GM19351 (cell line): ENCODE results near the gene PITPNC1.
"Not testable (repeated sequence)": the region's sequence is repeated elsewhere in the genome, so short reads cannot be mapped to it uniquely, and the experiment has no call there.

Source experiments
- ATAC-seq: cut with Tn5 transposase; IDR thresholded peaks from one replicate; pipeline ENCODE4 v1.9.1; 2021; ENCODE audit warnings: mild to moderate bottlenecking, moderate library complexity; ENCODE audit not compliant: unreplicated experiment

Gene PITPNC1

GRCh38 chr17:67479148-67479547 is 102.1 kb downstream of the PITPNC1 start:
- no peak for ATAC-seq

DNA sequence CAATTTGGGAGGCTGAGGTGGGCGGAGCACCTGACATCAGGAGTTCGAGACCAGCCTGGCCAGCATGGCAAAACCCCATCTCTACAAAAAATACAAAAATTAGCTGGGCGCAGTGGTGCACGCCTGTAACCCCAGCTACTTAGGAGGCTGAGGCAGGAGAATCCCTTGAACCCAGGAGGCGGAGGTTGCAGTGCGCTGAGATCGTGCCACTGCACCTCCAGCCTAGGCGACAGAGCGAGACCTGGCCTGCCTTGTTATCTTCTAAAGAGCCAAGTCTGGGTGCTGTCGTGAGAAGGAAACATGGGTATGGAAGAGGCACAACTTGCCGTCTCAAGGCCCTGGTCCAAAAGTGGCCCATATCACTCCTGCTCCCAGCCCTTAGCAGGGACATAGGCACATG is 103.9 kb downstream of the PITPNC1 start:
- not testable (repeated sequence) for ATAC-seq

- no peak for ATAC-seq
These were observed 104.7 kb downstream of the PITPNC1 start for GRCh38 chr17:67481808-67482207.

DNA sequence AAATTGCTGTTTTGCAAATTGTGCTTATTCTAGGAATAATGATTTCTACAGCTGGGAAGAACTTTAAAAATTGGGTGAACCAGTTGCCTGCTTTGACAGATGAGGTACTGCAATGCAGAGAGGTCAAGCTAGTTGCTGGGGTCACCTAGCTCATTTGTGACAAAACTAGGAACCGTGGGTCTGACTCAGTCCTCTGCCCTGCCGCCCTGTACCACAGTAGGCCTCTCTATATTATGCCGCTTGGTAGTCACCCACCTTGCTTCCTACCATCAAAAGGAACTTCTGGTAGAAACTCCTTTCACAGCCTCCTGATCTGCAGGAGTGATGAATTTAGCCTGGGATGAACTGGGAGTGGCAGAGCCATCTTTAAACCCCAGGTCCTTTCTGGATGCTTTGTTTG is 105.7 kb downstream of the PITPNC1 start:
- ATAC-seq = no peak

DNA sequence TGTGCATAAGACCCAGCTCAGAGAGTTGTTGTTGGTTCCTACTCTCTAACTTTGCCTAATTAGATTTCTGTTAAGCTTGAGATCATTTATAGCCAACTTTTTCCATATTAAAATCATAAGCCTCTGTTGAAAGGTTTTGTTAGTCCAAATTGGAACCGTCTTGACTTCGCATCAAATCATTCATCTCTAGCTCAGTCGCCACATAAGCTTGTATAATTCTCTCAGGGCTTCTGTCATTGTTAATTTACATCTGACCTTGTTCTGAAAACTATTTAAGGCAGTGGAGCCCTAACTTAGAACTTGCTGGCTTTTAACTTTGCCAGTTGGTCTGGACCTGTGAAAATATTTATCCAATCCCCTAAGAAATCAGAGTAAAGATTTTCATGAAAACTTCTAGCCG is 107.2 kb downstream of the PITPNC1 start:
- ATAC-seq = no peak

DNA sequence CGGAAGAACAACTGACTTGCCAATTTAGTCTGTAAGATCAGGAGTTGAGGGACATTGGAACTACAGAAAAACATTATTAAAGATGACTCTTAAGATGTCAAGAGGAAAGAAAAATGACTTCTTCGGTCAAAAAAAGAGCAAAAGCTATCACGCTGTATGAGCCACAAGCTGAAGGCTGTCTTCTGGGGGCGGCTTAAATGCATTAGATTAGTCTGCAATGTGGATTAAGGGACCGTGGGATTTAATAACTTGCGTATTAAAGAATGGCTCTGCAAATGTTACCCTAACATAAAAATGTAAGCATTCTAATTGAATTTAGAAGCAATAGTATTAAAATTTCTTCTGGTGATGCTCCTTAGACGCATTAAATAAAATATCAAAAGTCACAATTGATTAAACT is 108.6 kb downstream of the PITPNC1 start:
- ATAC-seq = no peak

GRCh38 chr17:67487506-67487905 is 110.4 kb downstream of the PITPNC1 start:
- ATAC-seq = no peak

GRCh38 chr17:67488161-67488560 is 111.1 kb downstream of the PITPNC1 start:
- no peak for ATAC-seq

DNA sequence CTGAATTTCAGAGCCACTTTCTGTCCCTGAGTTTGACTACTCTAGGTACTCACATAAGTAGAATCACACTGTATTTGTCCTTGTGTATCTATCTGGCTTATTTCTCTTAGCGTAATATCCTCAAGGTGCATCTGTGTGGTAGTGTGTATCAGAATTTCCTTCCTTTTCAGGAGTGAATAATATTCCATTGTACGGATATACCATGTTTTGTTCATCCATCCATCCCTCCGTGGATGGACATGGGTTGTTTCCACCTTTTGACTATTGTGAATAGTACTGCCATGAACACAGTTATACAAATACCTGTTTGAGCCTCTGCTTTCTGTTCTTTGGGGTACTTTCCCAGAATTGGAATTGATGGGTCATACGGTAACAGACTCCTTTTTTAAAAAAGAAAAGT is 111.7 kb downstream of the PITPNC1 start:
- ATAC-seq = no peak

- ATAC-seq = no peak
These were observed 112.2 kb downstream of the PITPNC1 start for GRCh38 chr17:67489273-67489672.

- no peak for ATAC-seq
These were observed 113.4 kb downstream of the PITPNC1 start for GRCh38 chr17:67490471-67490870.

GRCh38 chr17:67491009-67491680 is 114.1 kb downstream of the PITPNC1 start:
- no peak for ATAC-seq

- ATAC-seq = no peak
These were observed 114.6 kb downstream of the PITPNC1 start for GRCh38 chr17:67491681-67492024.

DNA sequence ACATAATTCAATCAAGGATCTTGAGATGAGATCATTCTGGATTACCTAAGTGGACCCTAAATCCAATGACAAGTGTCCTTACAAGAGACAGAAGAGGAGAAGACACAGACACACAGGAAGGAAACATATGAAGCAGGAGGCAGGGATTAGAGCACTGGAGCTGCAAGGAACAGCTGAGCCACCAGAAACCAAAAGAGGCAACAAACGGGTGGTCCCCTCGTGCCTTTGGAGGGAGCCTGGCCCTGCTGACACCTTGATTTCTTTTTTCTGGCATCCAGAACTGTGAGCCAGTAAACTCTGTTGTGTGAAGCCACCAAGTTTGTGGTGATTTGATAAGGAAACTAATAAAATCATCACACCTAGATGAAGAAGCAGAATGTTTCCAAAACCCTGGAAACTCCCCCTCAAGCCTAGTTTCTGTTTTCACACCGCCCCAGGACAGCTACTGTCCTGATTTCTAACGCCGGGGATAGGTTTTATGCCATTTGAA is 115.2 kb downstream of the PITPNC1 start:
- no peak for ATAC-seq

GRCh38 chr17:67492824-67493517 is 115.9 kb downstream of the PITPNC1 start:
- no peak for ATAC-seq

DNA sequence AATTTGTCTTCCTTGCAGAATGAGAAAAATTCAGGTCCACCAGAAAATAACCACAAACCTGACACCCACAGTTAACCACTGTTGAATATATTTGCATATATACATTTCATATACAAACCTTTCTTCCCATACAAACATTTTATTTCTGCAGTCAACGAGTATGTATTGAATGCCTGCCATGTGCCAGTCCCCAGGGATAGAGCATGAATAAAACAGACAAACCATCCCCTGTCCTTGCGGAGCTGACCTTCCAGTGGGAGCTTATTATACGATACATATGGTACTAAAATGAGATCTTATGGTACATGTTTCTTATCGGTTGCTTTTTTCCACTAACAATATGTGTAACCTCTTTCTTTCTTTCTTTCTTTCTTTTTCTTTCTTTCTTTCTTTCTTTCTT is 116.7 kb downstream of the PITPNC1 start:
- no peak for ATAC-seq

DNA sequence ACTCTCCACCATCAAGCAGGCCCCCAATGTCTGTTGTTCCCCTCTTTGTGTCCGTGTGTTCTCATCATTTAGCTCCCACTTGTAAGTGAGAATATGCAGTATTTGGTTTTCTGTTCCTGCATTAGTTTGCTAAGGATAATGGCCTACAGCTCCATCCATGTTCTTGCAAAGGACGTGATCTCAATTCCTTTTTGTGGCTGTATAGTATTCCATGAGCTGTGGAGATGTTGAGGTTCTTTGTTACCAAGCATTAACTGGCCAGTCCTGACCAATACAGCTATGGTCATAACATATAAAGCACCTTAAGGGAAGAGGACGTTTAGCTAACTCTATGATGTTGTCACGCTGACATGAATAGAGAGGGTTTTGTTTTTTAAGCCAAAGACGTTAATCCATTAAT is 118.5 kb downstream of the PITPNC1 start:
- ATAC-seq = not testable (repeated sequence)

DNA sequence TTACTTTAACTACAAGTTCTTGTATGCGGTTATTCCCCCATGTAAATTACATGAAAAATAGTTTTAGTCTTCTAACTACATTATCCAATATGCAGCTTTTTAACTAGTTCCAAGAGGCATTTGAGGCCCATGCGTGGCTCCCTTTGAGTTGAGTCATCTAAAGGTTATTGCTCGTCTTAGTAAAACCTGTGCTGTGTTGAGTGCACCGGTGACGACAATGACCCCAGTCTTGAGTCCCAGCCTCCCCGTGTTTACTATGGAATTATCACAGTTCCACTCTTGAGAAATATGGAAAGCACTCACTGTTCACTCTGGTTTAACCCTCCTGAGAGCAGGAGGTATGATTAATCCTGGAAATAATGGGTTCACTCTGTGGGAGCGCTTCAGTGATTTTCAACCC is 119.2 kb downstream of the PITPNC1 start:
- ATAC-seq = no peak

- ATAC-seq = no peak
These were observed 122.6 kb downstream of the PITPNC1 start for GRCh38 chr17:67499685-67500084.

GRCh38 chr17:67500261-67500660 is 123.2 kb downstream of the PITPNC1 start:
- no peak for ATAC-seq

- no peak for ATAC-seq
These were observed 123.7 kb downstream of the PITPNC1 start for GRCh38 chr17:67500677-67501300.

DNA sequence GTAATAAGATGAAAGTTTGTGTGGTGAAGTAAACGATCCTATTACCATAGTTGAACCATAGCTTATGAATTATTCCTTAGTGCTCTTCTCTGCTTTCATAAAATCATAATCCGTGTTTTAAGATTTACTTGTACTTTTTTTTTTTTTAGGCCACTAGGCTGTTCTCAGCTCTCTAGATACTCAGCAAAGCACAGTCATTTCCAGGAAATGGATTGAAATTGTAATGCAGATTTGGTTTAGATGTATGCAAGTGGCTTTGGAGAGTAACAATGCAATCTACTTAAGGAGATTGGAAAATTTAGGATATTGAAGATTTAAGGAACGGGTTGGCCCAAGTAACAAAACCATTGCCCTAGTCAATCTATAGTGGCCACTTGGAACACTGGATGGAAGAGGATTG is 125.1 kb downstream of the PITPNC1 start:
- ATAC-seq = no peak
